IPS DF 6.9 (cell line): ENCODE data around the gene INPP4B.
"Not testable (repeated sequence)": the region's sequence is repeated elsewhere in the genome, so short reads cannot be mapped to it uniquely, and the experiment has no call there.

Experiments used
- DNase-seq: peaks from one replicate; pipeline ENCODE4 v3.0.0-alpha.2; 2013; ENCODE audit warnings: low read depth, low spot score
- H3K27ac ChIP-seq: one replicate; pipeline ENCODE4 v1.5.1; 2013; ENCODE audit warnings: low read length, control low read depth
- H3K27me3 ChIP-seq: 2 replicates; pipeline ENCODE4 v1.6.1; 2013; ENCODE audit warnings: mild to moderate bottlenecking, low read length; ENCODE audit not compliant: control insufficient read depth, insufficient read depth
- H3K36me3 ChIP-seq: 2 replicates; pipeline ENCODE4 v1.6.1; 2013; ENCODE audit warnings: low read length; ENCODE audit not compliant: control insufficient read depth, insufficient read depth
- H3K4me1 ChIP-seq: 2 replicates; pipeline ENCODE4 v1.6.1; 2013; ENCODE audit warnings: low read length; ENCODE audit not compliant: control insufficient read depth, insufficient read depth
- H3K4me3 ChIP-seq: 2 replicates; pipeline ENCODE4 v1.5.1; 2013; ENCODE audit warnings: mild to moderate bottlenecking, low read length
- H3K9me3 ChIP-seq: 2 replicates; pipeline ENCODE4 v1.6.1; 2013; ENCODE audit warnings: low read length, inconsistent platforms; ENCODE audit not compliant: control insufficient read depth, insufficient read depth
- WGBS: extraction: QIAGEN DNeasy Blood & Tissue Kit; methylation state at CpG from one replicate; pipeline ENCODE4 v1.1.7; 2013; ENCODE audit warnings: mixed read lengths, missing lambda C conversion rate; ENCODE audit not compliant: insufficient read length, insufficient coverage; 5-methylcytosine and 5-hydroxymethylcytosine counted together

The INPP4B gene

GRCh38 chr4:142088906-142089305, 757.2 kb downstream of the INPP4B start:
- no peaks in the 10 kb centered on the region for H3K4me1 ChIP-seq
- no peaks in the 10 kb centered on the region for H3K36me3 ChIP-seq
- no CpG with 5 or more reads among the region's 4 CpGs for WGBS
- DNase-seq, result no peak
- H3K4me3 ChIP-seq, result no peak overlapping the region
- no peaks in the 10 kb centered on the region for H3K27me3 ChIP-seq
- no peaks in the 10 kb centered on the region for H3K9me3 ChIP-seq
- H3K27ac ChIP-seq, result no peak overlapping the region

- Histone ChIP-seq H3K9me3 (no peaks in the 10 kb centered on the region), H3K27ac (no peak overlapping the region), H3K27me3 (no peaks in the 10 kb centered on the region), H3K36me3 (no peaks in the 10 kb centered on the region), H3K4me1 (no peaks in the 10 kb centered on the region), H3K4me3 (no peak overlapping the region)
- no CpG with 5 or more reads among the region's 4 CpGs for WGBS
- DNase-seq, result no peak
Measured at GRCh38 chr4:142085513-142086292, 760.4 kb downstream of the INPP4B start.

GRCh38 chr4:142083264-142083663, 762.8 kb downstream of the INPP4B start:
- Histone ChIP-seq H3K4me1 (no peaks in the 10 kb centered on the region), H3K4me3 (no peak overlapping the region), H3K9me3 (no peaks in the 10 kb centered on the region), H3K27ac (no peak overlapping the region), H3K27me3 (no peaks in the 10 kb centered on the region), H3K36me3 (no peaks in the 10 kb centered on the region)
- no peak for DNase-seq
- WGBS, result no CpG with 5 or more reads among the region's 2 CpGs

GRCh38 chr4:142081025-142081424, 765.1 kb downstream of the INPP4B start:
- no peaks in the 10 kb centered on the region for H3K4me1 ChIP-seq
- no peaks in the 10 kb centered on the region for H3K9me3 ChIP-seq
- H3K4me3 ChIP-seq, result no peak overlapping the region
- H3K27me3 ChIP-seq, result no peaks in the 10 kb centered on the region
- WGBS, result no CpG with 5 or more reads among the region's 4 CpGs
- no peak for DNase-seq
- H3K36me3 ChIP-seq, result no peaks in the 10 kb centered on the region
- H3K27ac ChIP-seq, result no peak overlapping the region

GRCh38 chr4:142079959-142080358, 766.1 kb downstream of the INPP4B start:
- Histone ChIP-seq H3K4me1 (no peaks in the 10 kb centered on the region), H3K27me3 (no peaks in the 10 kb centered on the region), H3K27ac (no peak overlapping the region), H3K36me3 (no peaks in the 10 kb centered on the region), H3K4me3 (no peak overlapping the region), H3K9me3 (no peaks in the 10 kb centered on the region)
- WGBS, result no CpG with 5 or more reads among the region's 1 CpG
- DNase-seq, result no peak

- Histone ChIP-seq H3K27ac (no peak overlapping the region), H3K27me3 (no peaks in the 10 kb centered on the region), H3K36me3 (no peaks in the 10 kb centered on the region), H3K4me3 (no peak overlapping the region), H3K4me1 (no peaks in the 10 kb centered on the region), H3K9me3 (no peaks in the 10 kb centered on the region)
- WGBS, result no CpG with 5 or more reads among the region's 2 CpGs
- no peak for DNase-seq
Measured at GRCh38 chr4:142077048-142077447, 769.1 kb downstream of the INPP4B start.

- not testable (repeated sequence) for H3K4me1 ChIP-seq, H3K9me3 ChIP-seq, H3K4me3 ChIP-seq, DNase-seq, H3K36me3 ChIP-seq, H3K27ac ChIP-seq, H3K27me3 ChIP-seq
- no CpG with 5 or more reads among the region's 2 CpGs for WGBS
Measured at GRCh38 chr4:142068304-142068703, 777.8 kb downstream of the INPP4B start.

- not testable (repeated sequence) for DNase-seq, H3K4me3 ChIP-seq
- no CpG with 5 or more reads among the region's 8 CpGs for WGBS
Measured at GRCh38 chr4:142066562-142066961, 779.5 kb downstream of the INPP4B start.

GRCh38 chr4:142065086-142065647, 780.9 kb downstream of the INPP4B start:
- Histone ChIP-seq H3K4me1 (no peaks in the 10 kb centered on the region), H3K36me3 (no peaks in the 10 kb centered on the region), H3K27me3 (no peaks in the 10 kb centered on the region), H3K27ac (no peak overlapping the region), H3K9me3 (peaks cover 2% of the 10 kb centered on the region), H3K4me3 (no peak overlapping the region)
- DNase-seq, result no peak
- WGBS, result no CpG with 5 or more reads among the region's 2 CpGs

More at GRCh38 chr4:142066562-142066961, 779.5 kb downstream of the INPP4B start:
- not testable (repeated sequence) for H3K27ac ChIP-seq, H3K4me1 ChIP-seq, H3K36me3 ChIP-seq, H3K27me3 ChIP-seq, H3K9me3 ChIP-seq

GRCh38 chr4:142064181-142064580, 781.9 kb downstream of the INPP4B start:
- DNase-seq, result no peak
- H3K36me3 ChIP-seq, result no peaks in the 10 kb centered on the region
- no CpG with 5 or more reads among the region's 1 CpG for whole genome bisulfite sequencing

GRCh38 chr4:142045996-142046395, 800.1 kb downstream of the INPP4B start:
- Histone ChIP-seq H3K4me1 (peaks cover 2% of the 10 kb centered on the region; the same call in 1 of the 2 replicates), H3K9me3 (no peaks in the 10 kb centered on the region), H3K27me3 (no peaks in the 10 kb centered on the region), H3K36me3 (no peaks in the 10 kb centered on the region), H3K4me3 (no peak overlapping the region), H3K27ac (no peak overlapping the region)
- DNase-seq, result no peak
- no CpG with 5 or more reads among the region's 2 CpGs for WGBS

More at GRCh38 chr4:142064181-142064580, 781.9 kb downstream of the INPP4B start:
- Histone ChIP-seq H3K27me3 (no peaks in the 10 kb centered on the region), H3K9me3 (peaks cover 2% of the 10 kb centered on the region), H3K27ac (no peak overlapping the region), H3K4me1 (no peaks in the 10 kb centered on the region), H3K4me3 (no peak overlapping the region)
